Bone marrow (tissue), 2 donors: ENCODE data around the gene ARHGAP23.

ENCODE experiments used
- DNase-seq, 2 donors: peaks; one replicate each; lab custom pipeline; 2025; lab: John Stamatoyannopoulos, UW

ARHGAP23 gene

DNA sequence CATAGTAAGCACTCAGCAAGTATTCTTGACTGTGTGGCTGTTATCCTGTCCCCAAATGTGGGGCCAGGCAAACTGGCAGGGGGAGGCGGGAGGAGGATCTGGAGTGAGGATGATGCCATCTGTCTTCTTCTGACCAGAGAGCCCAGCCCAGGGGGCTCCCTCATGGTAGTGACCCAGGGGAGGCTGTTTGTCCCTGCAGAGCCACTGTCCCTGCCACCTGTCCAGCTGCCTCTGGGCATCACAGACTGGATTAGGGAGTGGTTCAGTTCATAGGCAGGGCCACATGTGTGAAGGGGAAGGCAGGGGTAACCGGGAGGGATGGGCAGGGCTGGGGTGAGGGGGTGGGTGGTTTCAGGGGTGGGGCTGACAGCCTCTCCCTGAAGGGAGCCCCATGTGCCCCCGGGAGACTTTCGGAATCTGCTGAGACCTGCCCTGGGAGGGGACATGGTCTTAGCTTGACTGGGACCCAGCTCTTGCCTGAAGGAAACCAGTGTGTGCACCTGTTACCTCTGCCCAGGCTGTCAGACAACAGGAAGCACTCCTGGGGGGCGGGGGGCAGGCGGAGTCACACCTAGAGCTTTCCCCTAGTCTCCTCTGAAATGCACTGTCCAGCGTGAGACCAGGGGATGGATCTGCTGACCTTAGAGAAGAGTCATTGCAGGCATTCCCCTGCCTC lies 15.2 kb downstream of the ARHGAP23 start:
- DNase-seq, result no peak

DNA sequence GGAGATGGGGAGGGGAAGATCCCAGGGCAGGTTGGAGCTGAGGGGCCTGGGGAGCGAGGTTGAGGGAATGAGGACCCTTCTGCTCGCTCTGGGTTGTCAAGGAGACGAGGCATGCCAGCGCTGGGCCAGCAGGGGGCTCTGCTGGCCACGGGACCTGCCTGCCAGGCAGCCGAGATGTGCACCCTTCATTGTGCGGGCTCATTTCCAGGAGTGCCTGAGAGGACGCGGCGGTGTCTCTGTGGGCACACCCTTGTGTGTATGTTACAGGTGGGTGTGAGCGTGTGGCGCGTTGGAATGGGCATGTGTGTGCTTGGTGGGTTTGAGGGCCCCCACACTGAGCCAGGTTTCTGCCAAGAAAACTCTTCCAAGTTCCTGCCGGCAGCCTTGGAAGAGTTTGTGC lies 15.9 kb downstream of the ARHGAP23 start:
- DNase-seq, result peak in 1 of 2 donors; percentile 55

DNA sequence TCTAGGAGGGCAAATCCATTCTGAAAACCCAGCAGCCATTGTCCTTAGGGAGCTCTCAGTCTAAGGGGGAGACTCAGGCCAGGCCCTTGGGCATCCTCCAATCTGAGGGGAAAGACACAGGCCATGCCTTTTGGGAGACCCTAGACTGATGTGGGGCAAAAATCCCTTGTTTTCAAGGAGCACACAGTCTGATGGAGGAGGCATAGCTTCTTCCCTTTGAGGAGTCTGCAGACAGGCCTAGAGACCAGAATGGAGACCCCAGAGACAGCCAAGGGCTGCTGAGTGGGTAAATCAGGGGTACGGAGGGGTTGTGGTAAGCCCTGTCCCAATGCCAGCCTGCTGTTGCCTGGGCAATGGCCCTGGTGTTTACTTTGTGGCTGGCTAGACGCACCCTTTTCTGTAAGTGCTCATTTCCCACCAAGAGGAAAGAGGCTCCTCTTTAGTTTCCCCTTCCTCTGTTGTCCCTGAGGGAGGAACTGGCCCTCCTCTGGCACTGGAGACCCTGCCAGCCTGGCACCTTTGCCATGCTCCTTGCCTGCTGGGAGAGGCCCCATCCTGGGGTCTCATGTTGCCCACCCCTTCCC lies 19.3 kb downstream of the ARHGAP23 start:
- DNase-seq, result peak in 1 of 2 donors; percentile 24

DNA sequence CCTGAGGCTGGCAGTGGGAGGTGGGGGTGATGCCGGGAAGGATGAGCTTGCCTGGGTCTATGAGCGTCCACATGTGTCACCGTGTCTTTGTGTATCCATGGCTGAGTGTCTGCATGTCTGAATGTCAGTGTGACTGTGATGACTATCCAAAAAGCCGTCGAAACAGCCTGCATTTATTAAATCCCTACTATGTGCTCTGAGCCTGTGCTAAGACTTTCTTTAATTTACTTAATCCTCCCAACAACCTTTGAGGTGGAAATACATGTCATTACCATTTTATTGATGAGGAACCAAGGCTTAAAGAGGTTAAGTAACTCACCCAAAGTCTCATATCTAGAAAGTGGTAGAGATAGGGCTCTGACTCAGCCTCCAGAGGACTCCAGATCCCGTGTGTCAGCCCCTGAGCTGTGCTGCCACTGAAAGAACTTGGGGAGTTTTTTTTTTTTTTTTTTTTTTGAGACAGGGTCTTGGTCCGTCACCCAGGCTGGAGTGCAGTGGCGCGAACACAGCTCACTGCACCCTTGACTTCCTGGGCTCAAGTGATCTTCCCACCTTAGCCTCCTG lies 20.0 kb downstream of the ARHGAP23 start:
- no peak for DNase-seq

DNA sequence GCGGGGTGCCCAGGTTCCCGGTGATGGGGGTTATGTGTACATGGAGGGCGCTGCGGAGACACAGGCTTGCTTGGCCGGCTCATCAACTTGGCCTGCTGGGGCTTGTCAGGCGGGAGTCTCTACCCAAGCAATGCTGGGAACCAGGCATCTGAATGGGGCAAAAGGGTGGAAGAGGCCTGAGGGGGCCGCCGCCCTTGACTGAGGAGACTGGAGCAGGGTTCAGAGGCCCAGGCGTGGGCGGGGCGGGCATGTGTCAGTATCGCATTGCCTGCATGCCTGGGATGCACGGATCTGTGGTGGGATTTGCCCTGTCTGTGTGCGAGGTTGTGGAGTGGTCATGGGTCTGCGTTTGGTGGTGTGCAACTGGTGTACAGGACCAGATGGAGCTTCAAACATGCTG lies 21.1 kb downstream of the ARHGAP23 start:
- no peak for DNase-seq

DNA sequence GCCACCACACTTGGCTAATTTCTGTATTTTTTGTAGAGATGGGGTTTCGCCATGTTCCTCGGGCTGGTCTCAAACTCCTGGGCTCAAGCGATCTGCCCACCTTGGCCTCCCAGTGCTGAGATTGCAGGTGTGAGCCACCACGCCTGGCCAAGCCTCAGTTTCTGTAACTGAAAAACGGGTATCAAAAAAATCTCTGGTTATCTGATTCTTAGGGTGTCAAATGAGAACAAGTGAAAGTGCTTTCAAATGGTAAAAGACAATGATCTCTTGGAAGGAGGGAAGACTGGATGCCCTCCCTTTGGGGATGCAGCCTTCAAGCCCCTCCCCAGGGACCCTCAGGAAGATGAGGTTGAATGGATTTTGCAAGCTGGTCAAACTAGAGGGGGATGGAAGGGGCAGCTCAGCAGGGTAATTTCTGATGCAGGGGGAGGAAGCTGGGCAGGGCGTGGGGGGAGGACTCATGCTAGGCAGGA lies 22.3 kb downstream of the ARHGAP23 start:
- DNase-seq, result no peak

DNA sequence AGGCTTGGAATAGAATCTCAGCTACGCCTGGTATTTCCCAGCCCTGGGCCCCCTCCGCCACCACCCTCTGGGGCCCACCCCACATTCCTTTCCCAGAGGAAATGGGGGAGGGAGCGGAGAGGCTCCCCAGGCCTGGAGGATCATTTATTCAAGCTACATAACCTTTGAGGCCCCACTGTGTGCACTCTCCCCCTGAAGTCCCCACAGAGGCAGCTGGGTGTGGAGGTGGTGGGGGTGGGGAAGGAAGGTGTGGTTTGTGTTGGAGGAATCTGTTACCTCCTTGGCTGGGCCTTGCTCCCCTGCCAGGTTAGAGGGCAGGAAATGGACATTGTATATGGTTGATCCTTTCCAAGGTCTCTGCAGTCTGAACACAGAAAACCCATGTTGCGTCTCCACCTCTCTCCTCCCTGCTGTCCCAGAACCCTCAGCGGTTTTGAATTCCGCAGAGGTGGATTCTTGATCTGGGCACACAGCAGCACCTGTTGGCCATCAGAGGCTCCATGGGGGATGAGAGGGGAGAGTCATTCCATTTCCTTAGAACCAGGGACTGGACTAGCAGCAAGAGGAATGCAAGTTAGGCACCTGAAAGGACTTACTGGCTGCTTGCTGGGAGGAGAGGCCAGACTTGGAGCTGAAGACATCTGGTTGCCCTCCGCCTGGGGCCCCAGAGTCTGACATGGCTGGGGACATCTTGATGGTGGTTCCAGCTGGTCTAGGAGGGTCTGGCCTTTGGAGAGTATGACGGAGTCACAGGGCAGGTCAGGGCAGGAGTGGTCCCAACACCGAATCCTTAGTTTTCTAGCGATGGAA lies 23.0 kb downstream of the ARHGAP23 start:
- no peak for DNase-seq

DNA sequence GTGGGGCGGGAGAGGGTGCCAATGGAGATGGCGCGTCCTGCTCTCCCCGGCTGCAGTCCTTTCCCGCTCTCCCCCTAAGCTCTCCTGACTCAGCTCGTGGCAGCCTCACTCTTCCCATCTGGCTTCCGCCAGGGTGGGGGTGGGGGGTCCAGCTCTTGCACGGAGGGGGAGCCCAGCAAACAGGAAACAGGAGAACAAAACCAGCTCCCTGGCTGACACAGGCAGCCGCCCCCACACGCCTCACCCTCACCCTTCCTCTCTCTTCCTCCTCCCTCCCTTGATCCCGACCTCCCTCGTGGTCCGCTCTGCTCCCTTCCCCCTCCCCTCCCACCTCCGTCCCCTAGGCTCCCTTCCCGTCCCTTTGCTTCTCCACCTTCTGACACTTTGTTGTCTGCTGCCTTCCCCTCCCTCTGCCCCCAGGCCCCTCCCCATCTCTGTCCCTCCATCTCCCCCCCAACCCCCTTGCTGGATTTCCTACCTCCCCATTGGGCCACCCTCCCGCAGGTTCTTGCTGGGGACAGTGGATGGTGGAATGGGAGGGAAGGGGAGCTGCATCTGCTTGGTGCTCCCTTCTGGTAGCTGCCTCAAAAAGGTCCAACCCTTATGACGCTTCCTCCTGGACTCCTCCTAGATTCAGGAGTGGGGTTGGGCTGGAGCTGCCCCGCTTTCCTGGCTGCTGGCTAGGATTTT lies 23.7 kb downstream of the ARHGAP23 start:
- DNase-seq, result peak in 1 of 2 donors; percentile 43

DNA sequence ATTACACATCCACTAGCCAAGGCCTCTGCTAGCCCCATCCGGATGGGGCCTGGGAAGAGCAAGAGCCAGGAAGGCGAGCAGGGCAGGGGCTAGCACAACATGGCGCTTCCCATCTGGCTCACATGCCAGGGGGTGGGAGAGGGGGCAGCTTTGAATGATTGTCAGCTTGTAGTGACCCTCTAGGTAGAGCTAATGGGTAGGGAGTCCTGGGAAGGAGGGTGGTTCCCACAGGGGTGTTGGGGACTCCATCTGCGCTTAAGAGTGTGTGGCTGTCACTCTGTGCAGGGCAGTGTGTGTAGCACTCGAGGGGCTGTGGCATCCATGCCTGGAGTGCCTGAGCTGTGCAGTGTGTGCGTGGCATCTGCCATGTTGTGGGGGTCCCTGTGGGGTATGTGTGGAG lies 24.5 kb downstream of the ARHGAP23 start:
- no peak for DNase-seq

DNA sequence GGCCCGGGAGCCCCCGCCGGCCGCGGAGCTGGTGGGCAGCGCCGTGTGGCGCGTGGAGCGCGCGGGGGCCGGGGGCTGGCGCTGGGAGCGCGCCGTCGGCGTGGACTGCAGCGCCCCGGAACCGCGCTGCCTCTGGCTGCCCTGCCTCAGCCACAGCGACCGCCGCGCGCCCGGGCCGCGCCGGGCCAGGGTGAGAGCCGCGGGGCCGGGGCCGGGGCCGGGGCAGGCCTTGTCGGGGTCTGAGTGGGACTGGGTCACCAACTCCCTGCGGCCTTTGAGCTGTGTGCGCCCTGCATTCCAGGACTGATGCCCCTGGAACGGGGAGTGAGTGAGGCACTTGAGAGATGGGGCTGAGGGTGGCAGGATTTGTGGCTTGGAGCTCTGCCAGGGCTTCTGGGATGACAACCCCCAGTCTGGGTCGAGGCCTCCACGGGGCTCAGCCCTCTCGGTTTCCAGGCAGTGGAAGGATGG lies 25.7 kb downstream of the ARHGAP23 start:
- no peak for DNase-seq

DNA sequence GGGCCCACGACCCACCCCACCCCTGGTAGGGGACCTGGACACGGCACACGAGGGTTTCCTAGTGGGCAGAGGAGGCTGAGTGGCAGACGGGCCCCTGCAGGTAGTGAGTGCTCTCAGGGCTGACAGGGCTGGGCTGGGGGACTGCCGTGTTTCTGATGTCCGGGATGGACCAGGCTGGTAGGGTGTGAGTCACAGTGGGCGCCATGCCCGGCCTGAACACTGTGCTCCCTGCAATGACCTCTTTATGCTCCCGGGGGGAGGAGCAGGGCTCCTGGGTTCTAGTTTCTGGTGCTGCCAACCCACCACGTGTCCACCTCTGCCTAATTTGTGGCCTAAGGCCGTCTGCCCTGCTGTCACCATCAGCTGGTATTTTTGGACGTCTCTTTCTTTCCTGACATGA lies 26.3 kb downstream of the ARHGAP23 start:
- no peak for DNase-seq

DNA sequence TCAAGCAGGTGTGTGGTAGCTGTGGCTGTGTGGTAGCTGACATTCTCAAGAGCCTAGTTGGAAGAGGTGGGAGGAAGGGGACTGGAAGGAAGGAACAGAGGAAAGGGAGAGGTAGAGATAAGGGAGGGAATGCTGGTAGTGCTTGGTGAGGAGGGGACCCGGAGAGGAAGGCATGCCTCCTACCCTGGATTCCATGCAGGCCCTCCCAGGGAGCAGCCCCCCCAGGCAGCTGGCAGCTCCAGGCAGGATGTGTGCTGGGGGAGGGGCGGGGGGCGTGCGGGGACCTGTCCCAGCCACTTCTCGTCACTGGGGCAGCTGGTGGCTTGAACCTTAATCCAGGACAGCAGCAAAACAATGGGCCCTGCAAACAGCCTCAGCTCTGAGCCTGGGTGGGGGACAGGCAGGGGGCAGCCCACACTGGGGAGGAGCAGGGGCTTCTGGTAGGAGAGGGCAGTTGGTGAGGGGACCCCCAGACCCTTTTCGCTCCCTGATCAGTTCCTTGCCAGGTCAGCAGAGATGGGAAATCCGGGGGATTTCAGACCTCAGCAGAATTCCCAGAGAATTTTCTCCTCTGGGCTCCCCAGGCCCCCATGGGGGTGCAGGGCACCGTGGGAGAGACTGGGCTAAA lies 27.1 kb downstream of the ARHGAP23 start:
- DNase-seq, result no peak

DNA sequence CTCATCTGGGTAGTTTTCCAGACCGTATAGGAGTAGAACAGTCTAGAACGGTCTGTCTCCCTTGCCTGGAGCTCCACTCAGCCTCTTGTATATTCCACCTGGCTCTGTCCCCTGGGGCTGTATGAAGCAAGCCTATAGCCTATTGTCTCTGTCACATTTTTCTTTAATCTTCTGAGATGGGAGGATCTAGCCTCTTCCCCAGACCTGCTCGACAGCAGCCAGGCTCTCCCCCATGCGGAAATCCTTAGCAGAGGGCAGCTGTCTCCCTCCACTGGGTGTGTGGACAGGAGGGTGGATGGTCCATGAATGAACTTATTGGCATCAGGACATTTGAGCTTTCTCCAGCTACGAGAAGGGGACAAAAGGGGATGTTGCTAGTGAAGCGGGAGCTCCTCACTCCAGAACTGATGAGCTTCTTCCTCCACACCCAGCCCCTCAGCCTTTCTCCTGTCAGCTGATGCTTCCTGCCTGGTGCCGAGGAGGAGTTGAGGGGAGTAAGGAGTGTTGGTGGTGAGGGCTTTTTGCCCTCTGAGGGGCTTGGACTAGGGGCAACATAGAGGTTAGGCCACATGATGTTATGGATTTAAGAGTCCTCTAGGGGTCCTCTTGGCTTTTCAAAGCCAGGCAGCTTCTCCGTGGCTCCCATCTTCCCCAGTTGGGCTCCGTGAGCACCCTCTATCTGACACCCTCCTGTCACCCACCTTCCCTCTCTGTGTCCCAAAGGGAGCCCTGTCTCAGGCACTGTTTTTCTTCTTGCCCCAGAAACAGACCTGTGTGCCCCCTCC lies 28.0 kb downstream of the ARHGAP23 start:
- no peak for DNase-seq

DNA sequence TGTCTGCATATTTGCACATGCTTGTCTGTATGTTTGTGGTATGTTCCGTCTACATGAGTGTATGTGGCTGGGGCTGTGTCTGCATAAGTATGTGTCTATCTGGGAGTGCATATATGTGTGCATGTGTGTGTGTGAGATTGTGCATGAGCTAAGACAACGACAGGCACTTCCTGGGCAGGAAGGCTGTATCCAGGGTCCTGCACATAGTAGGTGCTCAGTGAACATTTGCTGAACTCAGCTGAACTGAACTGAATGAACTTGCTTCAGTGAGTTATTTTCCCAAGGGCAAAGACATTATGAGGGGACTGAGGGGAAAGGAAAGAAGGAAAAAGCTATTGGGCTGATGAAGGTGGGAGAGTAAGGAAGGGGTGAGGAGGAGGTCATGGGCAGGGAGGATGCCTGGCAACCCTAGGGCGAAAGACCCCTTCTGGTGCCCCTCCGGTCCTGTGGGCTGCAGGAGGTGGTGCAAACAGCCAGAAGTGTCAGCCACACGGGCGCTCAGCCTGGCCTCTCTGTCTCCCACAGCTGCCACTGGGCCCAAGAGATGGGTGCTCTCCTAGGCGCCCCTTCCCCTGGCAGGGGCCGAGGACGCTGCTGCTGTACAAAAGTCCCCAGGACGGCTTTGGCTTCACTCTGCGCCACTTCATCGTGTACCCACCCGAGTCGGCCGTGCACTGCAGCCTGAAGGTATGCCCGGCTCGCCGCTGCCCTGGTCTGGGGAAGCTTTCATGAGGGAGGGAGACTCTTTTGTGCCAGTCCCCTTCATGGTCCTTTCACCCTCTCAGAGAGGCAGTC lies 29.5 kb downstream of the ARHGAP23 start:
- DNase-seq, result no peak

DNA sequence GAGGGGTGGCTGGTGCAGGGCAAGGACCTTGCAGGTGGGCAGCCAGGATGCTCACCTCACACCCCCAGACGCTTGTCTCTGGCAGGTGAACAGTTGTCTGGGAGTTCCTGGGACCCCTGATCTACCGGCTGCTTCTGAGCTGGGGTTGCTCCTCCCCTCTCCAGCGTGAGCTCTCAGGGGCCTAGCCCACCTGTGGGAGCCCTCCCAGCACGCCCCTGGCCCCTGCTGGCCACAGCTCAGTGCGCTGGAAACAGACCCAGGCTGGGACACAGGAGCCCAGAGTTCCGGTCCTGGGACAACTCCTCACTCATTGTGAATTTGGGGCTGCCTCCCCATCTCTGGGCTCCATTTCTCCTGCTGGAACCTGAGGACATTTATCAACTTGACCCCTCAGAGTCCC lies 30.3 kb downstream of the ARHGAP23 start:
- DNase-seq, result no peak

DNA sequence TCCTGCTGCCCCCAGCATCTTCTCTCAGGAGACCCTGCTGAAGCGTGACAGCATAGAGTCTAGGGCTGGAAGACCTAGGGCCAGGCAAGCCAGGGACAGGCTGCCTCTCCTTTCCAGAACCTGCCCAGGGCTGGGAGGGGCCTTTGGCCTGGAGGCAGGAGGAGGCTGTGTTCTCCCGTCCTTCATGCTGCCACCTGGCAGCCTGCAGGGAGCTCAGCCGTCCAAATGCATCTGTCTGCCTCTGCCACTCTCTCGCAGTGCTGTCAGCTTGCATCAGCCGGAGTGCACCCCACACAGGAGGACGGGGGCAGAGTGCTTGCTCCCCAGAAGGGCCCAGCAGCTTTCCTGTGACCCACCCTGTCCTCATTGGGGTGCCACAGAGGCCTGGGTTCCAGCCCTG lies 31.3 kb downstream of the ARHGAP23 start:
- no peak for DNase-seq

DNA sequence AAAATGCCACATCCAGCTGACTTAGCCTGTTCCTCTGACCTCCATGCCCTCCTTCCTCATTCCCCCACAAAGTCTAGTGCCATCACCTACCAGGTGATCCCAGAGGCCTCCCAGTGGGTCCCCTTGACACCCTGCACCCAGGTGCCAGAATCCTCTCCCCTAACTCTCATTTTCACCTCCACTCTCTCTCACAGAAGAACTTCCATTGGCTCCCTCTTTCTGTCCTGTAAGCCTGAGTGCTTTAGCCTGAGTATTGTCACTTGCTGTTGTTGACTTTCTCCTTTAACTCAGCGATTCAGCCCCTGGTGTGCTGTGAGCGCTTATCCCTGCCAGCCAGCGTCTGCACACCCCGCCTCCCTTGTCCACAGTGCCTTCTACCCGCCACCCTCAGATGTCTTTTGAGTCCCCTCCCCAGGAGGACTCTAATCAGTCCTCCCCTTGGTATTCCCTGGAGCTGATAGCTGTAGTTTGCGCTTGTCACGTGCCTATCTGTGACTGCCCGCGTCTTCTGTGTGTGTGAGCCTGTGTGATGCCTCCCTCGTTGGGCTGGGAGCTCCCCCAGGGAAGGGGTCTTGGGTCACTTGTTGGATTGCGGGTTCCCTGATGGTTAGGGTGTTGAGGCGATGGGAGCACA lies 31.9 kb downstream of the ARHGAP23 start:
- DNase-seq, result no peak

DNA sequence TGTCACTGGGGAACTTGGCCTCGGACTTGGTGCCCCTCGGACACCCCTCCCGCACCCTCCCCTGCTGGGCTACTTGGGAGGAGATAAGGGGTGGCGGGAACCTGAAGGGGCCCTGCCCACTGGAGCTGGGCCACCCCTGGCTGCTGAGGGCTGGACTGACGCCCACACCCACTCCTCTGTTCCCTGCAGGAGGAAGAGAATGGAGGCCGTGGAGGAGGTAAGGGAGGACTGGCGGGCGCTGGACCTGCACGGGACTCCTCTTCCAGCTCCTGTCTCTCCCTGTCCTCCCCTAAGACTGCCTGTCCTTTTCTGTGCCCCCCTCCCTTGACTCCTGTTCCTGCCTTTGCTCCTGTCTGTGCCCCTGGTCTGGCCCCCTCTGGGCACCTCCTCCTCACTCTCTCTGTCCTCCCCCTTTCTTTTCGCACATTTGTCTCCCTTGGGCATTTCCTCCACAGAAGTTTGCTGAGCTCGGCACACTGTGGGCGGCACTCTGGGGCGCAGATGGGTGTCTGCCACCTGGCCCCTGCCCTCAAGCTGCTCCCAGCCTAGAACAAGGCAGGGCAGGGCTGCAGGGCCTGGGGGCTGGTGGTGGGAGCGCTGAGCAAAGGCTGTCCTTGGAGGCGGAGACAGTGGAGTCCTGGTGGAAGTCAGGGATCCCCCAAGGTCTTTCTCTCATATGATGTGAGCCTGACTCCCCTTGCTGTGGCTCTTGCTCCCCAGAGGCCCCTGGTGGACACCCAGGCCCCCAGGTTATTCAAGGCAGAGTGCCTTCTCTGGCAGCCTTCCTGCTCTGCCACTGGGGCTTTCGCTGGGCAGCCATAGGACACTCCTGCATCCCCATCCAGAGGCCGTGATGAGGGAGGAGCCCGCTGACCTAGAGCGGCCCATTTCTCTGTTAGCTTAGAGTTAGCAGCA lies 32.7 kb downstream of the ARHGAP23 start:
- DNase-seq, result no peak
